Thoracic aorta (tissue), 2 donors: ENCODE results near the gene WNT8A. TPM values are rescaled to one million over a fixed set of nuclear protein-coding genes. Genes with fewer than 3 reads are reported as not detected.

Source experiments
- ATAC-seq: fragments of 150-250 bp; one replicate; pipeline ENCODE4 v1.8.0; 2017; ENCODE audit warnings: low read depth; ENCODE audit not compliant: insufficient number of reproducible peaks, low FRiP score
- DNase-seq: peaks from one replicate; pipeline ENCODE4 v3.0.0-alpha.2; 2020; ENCODE audit warnings: low spot score
- H3K27ac ChIP-seq, 2 donors: fragments of 200-600 bp; sonication (generic); 1 replicate in 1 of 2; 2 replicates in 1 of 2; pipeline ENCODE4 v1.5.1; 2016; ENCODE audit warnings: mild to moderate bottlenecking in 2 of 2, moderate library complexity in 2 of 2
- H3K27me3 ChIP-seq: fragments of 200-600 bp; sonication (generic); replicated peaks from 2 replicates; pipeline ENCODE4 v1.6.0; 2016; ENCODE audit warnings: mild to moderate bottlenecking; ENCODE audit not compliant: insufficient read depth
- H3K36me3 ChIP-seq: fragments of 200-600 bp; sonication (generic); one replicate; pipeline ENCODE4 v1.5.1; 2016
- H3K4me1 ChIP-seq, 2 donors: fragments of 200-600 bp; sonication (generic); 1 replicate in 1 of 2; 2 replicates in 1 of 2; pipeline versions ENCODE4 v1.5.1 to v1.6.0; 2016; ENCODE audit warnings: low read depth in 2 of 2, mild to moderate bottlenecking in 1 of 2; ENCODE audit not compliant: control insufficient read depth in 1 of 2
- H3K4me3 ChIP-seq: fragments of 200-600 bp; sonication (generic); 2 replicates; pipeline ENCODE4 v1.5.1; 2016; ENCODE audit warnings: mild to moderate bottlenecking
- H3K9me3 ChIP-seq: fragments of 200-600 bp; sonication (generic); 2 replicates; pipeline ENCODE4 v1.5.1; 2016
- total RNA-seq, 2 donors: library from RNA; depleted of rRNA; stranded (reverse); fragments of >200 nt; gene quantifications; one replicate each; pipeline versions ENCODE4 v1.1.0 to v1.2.3, GENCODE V29; 2016
- TF ChIP-seq, protein P1 (sequence below): fragments of 200-600 bp; sonication (generic); IDR thresholded peaks from one replicate; pipeline ENCODE4 v1.5.1; 2019; ENCODE audit warnings: antibody characterized with exemption

Gene WNT8A
- total RNA-seq, 2 donors from 2014 or later = not detected

DNA sequence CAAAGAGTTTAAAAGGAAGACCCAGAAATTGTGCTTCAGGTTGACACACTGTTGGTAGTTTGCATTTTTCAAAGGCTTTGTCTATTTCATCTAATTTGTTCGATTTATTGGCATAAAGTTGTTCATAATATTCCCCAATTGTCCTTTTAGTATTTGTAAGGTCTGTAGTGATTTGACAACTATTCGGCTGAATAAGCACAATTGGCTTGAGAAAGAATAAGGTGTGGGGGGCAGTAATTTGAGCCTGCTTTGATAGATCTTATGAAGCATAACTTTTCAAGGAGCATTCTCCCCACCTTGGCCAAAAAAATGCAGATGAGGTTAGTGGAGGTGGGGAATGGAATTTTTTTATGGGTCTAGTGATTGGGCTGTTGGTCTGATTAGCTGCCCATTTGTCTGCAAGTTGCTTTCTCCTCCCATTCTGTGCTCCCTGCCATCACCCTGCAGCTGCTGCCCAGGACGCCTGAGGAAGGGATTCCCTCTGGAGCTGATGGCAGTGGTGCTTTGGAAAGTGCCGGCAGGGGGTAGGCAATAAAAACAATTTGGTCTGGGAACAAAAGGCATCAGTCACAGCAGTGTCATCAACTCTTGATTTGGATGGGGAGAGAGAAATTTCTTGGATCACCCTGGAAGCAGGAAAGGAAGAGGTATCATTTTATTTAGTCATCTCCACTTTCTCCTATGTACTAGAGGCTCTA lies 26.6 kb downstream of the WNT8A start:
- ATAC-seq (no peak), DNase-seq (no peak)
- Histone ChIP-seq H3K9me3 (no peaks in the 10 kb centered on the region), H3K27me3 (no peaks in the 10 kb centered on the region), H3K27ac (no peak overlapping the region), H3K4me3 (no peak overlapping the region), H3K4me1 (no peaks in the 10 kb centered on the region), H3K36me3 (no peaks in the 10 kb centered on the region)
- TF ChIP-seq, protein P1, sequence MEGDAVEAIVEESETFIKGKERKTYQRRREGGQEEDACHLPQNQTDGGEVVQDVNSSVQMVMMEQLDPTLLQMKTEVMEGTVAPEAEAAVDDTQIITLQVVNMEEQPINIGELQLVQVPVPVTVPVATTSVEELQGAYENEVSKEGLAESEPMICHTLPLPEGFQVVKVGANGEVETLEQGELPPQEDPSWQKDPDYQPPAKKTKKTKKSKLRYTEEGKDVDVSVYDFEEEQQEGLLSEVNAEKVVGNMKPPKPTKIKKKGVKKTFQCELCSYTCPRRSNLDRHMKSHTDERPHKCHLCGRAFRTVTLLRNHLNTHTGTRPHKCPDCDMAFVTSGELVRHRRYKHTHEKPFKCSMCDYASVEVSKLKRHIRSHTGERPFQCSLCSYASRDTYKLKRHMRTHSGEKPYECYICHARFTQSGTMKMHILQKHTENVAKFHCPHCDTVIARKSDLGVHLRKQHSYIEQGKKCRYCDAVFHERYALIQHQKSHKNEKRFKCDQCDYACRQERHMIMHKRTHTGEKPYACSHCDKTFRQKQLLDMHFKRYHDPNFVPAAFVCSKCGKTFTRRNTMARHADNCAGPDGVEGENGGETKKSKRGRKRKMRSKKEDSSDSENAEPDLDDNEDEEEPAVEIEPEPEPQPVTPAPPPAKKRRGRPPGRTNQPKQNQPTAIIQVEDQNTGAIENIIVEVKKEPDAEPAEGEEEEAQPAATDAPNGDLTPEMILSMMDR = no peak

DNA sequence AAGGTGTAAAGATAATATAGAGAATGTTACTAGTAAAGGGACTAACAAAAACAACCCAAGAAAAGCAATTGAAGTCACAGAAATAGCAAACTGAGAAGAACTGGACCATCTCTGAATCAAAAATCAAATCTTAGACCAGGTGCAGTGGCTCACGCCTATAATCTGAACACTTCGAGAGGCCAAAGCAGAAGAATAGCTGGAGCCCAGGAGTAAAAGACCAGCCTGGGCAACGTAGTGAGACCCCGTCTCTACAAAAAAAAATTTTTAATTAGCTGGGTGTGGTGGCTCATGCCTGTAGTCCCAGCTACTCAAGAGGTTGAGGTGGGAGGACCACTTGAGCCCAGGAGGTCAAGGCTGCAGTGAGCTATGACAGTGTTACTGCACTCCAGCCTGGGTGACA lies 27.3 kb downstream of the WNT8A start:
- DNase-seq = no peak
- H3K27ac ChIP-seq = no peak overlapping the region
- TF ChIP-seq, protein P1 = no peak
- H3K9me3 ChIP-seq = no peaks in the 10 kb centered on the region
- no peaks in the 10 kb centered on the region for H3K27me3 ChIP-seq
- no peak overlapping the region for H3K4me3 ChIP-seq
- no peaks in the 10 kb centered on the region for H3K36me3 ChIP-seq
- no peaks in the 10 kb centered on the region for H3K4me1 ChIP-seq
- ATAC-seq = no peak

DNA sequence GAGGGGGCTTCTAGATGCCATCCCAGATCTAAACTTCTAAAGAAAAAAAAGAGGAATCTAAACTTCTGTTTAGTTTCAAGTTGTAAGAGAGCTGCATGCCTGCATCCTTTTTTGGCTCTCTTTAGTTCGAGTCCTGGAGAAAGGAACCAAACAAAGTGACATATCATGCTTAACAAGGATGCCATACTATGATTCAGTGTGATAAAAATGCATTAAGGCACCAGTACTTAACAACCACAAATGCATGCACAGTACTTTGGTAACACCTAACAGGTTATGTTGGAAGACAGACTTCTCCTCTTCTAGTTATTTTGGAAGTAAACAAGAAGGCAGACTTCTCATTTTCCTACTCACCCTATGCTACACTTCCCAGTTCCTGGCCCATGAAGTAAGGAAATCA lies 28.1 kb downstream of the WNT8A start:
- H3K27ac ChIP-seq = no peak overlapping the region
- no peak overlapping the region for H3K4me3 ChIP-seq
- ATAC-seq (no peak), DNase-seq (no peak)
- H3K9me3 ChIP-seq = no peaks in the 10 kb centered on the region
- no peaks in the 10 kb centered on the region for H3K36me3 ChIP-seq
- no peaks in the 10 kb centered on the region for H3K4me1 ChIP-seq
- H3K27me3 ChIP-seq = no peaks in the 10 kb centered on the region
- TF ChIP-seq, protein P1 = no peak

DNA sequence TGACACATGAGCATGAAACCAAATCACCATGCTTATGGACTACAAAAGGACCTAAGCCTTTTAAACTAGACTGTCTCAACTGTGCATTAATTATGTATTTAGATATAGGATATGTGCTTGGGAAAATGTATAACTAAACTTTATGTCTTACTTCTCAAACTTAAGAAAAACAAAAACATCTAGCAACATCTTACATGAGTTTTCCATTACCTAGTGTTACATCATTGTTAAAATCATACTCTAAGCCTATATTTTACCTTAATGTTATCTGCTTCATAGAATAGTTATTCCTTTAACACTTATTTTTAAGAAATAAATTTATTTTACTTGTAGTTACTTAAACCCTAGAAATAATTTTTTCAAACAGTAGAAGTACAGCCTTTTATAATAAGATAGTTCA lies 31.4 kb downstream of the WNT8A start:
- TF ChIP-seq, protein P1 = no peak
- no peak for DNase-seq

DNA sequence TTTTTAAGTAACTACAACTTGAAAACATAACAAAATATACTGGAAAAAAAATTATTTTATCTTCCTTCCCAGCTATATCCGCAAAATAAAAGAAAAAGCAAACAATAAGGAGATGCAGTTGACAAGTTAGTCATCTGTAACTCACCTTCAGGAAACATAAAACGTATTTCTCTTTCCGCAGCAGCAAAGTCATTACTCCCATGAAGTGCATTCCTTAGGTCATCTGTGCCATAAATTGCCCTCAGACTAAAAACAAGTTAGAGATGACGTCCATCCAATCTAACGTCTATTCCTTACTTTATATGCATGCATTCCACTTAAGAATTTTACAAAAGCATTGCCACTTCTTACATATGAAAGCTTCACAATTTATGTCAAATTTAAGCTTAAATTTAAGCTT lies 44.5 kb downstream of the WNT8A start:
- no peak overlapping the region for H3K27ac ChIP-seq
- DNase-seq = no peak
- no peaks in the 10 kb centered on the region for H3K9me3 ChIP-seq
- TF ChIP-seq, protein P1 = no peak
- no peaks in the 10 kb centered on the region for H3K36me3 ChIP-seq
- no peaks in the 10 kb centered on the region for H3K4me1 ChIP-seq
- no peaks in the 10 kb centered on the region for H3K27me3 ChIP-seq
- H3K4me3 ChIP-seq = no peak overlapping the region
- no peak for ATAC-seq

More for the DNA sequence above, 31.4 kb downstream of the WNT8A start:
- H3K4me1 ChIP-seq = no peaks in the 10 kb centered on the region
- H3K27ac ChIP-seq = no peak overlapping the region
- no peak overlapping the region for H3K4me3 ChIP-seq
- no peaks in the 10 kb centered on the region for H3K36me3 ChIP-seq
- ATAC-seq = no peak
- no peaks in the 10 kb centered on the region for H3K9me3 ChIP-seq
- no peaks in the 10 kb centered on the region for H3K27me3 ChIP-seq
